A673 (cell line): ENCODE results near the gene EXOG. TPM values are rescaled to one million over a fixed set of nuclear protein-coding genes. Genes with fewer than 3 reads are reported as not detected.

Experiments used
- BruUV-seq: library from RNA; stranded (reverse); fragments of 400-500 nt; replicated peaks from 2 replicates; lab custom pipeline; 2021; lab: Mats Ljungman, UMichigan
- CTCF ChIA-PET: fragments of 300-600 bp; sonication (Branson Sonifier 250); formaldehyde crosslinking; loops from one replicate; lab custom pipeline; 2022; ENCODE audit warnings: antibody characterized with exemption; lab: Charles Lee
- POLR2A ChIA-PET: fragments of 300-600 bp; sonication (Branson Sonifier 250); formaldehyde crosslinking; loops from one replicate; lab custom pipeline; 2022; ENCODE audit warnings: antibody characterized with exemption; ENCODE audit not compliant: low non-redundant PET; lab: Charles Lee
- DNase-seq: peaks from one replicate; pipeline ENCODE4 v3.0.0-alpha.2; 2015; ENCODE audit warnings: low spot score
- H3K27ac ChIP-seq: fragments of 200-600 bp; sonication (generic); 2 replicates; pipeline ENCODE4 v1.5.1; 2016; ENCODE audit warnings: mixed run types, low read depth, mild to moderate bottlenecking, mixed read lengths, antibody characterized with exemption, low read length; ENCODE audit not compliant: poor library complexity, severe bottlenecking
- H3K27me3 ChIP-seq: fragments of 200-600 bp; sonication (generic); replicated peaks from 2 replicates; pipeline ENCODE4 v1.6.1; 2017; ENCODE audit warnings: mixed run types, low read depth, mild to moderate bottlenecking, mixed read lengths, antibody characterized with exemption, low read length; ENCODE audit not compliant: insufficient read depth, poor library complexity
- H3K36me3 ChIP-seq: fragments of 200-600 bp; sonication (generic); 2 replicates; pipeline ENCODE4 v1.6.1; 2016; ENCODE audit warnings: mixed run types, mild to moderate bottlenecking, mixed read lengths, antibody characterized with exemption, low read length; ENCODE audit not compliant: insufficient read depth, poor library complexity, severe bottlenecking
- H3K4me1 ChIP-seq: fragments of 200-600 bp; sonication (generic); 2 replicates; pipeline ENCODE4 v1.6.1; 2017; ENCODE audit warnings: mixed run types, mild to moderate bottlenecking, mixed read lengths, antibody characterized with exemption, low read length; ENCODE audit not compliant: insufficient read depth, poor library complexity, severe bottlenecking
- H3K4me3 ChIP-seq: fragments of 200-600 bp; sonication (generic); 2 replicates; pipeline ENCODE4 v1.5.1; 2016; ENCODE audit warnings: low read depth, mixed run types, mild to moderate bottlenecking, mixed read lengths, low read length; ENCODE audit not compliant: poor library complexity, severe bottlenecking
- H3K9me3 ChIP-seq: fragments of 200-600 bp; sonication (generic); 2 replicates; pipeline ENCODE4 v1.6.1; 2016; ENCODE audit warnings: mixed run types, low read depth, mild to moderate bottlenecking, mixed read lengths, antibody characterized with exemption, low read length; ENCODE audit not compliant: poor library complexity, severe bottlenecking
- CTCF ChIP-seq: fragments of 300-800, 200-600 bp; sonication (generic); conservative IDR thresholded peaks from 2 replicates; pipeline ENCODE4 v1.5.1; 2017; ENCODE audit warnings: low read depth, mild to moderate bottlenecking, antibody characterized with exemption, low read length, moderate library complexity, mixed read lengths
- EZH2 ChIP-seq: fragments of 200-600 bp; sonication (generic); IDR thresholded peaks from 2 replicates; pipeline ENCODE4 v1.6.1; 2017; ENCODE audit warnings: borderline replicate concordance, low read depth, mild to moderate bottlenecking, mixed read lengths, antibody characterized with exemption, low read length; ENCODE audit not compliant: poor library complexity, severe bottlenecking
- intact Hi-C: fragments of 100-400 bp; cut with micrococcal nuclease; formaldehyde crosslinking; loops from one replicate; pipeline ENCODE4 v1.10.0; 2022; ENCODE audit not compliant: unreplicated experiment
- total RNA-seq: library from RNA; stranded (reverse); gene quantifications from 2 replicates; pipeline ENCODE4 v1.2.3, GENCODE V29; 2021

Gene EXOG
- total RNA-seq, 1 experiment from 2014 or later, result 12.4 TPM

DNA sequence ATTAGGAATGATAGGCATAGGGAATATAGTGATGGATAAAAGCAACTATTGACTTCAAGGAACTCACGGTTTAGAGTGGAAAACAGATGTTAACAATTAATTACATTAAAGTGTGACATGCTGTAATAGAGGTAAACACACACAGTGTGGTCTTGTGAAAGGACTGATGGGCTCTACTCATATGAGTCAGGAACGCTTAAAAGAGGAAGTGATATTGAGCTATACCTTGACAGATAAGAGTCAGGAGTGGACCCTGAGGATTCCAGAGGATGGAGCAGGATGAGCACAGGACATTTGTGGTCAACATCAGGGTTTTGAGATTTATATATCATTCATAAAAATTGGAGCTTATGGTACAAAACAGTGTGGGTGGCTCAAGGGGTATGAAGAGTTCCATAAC lies 11.0 kb downstream of the EXOG start:
- POLR2A ChIA-PET, result no interaction called here
- Histone ChIP-seq H3K4me1 (no peaks in the 10 kb centered on the region), H3K9me3 (no peaks in the 10 kb centered on the region), H3K27ac (no peak overlapping the region), H3K27me3 (no peaks in the 10 kb centered on the region), H3K4me3 (no peak overlapping the region), H3K36me3 (peaks cover 7% of the 10 kb centered on the region)
- no peak for DNase-seq
- CTCF ChIA-PET, result no interaction called here
- no peak for TF ChIP-seq EZH2
- BruUV-seq, result no TSS peak
- intact Hi-C loops, result no loop called here

DNA sequence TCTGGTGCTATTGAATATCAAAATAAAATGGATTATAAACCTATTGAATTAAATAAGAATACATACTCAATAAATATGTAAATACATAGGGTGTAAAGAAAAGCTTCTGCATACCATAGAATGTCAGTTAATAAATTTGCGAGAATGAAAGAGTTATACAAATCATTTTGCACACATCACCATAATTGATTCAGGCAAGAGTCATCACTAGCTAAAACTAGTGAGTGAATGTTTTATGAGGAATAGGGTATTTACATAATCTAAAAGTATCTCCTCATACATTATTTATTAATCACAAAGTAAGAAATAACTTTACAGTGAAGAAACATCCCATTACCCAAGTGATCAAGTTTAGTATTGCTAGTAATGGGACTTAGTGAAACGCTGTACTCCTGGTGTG lies 13.6 kb downstream of the EXOG start:
- ChIA-PET POLR2A (no interaction called here), CTCF (no interaction called here)
- Histone ChIP-seq H3K4me3 (no peak overlapping the region), H3K4me1 (no peaks in the 10 kb centered on the region), H3K9me3 (no peaks in the 10 kb centered on the region), H3K27ac (no peak overlapping the region), H3K36me3 (peaks cover 7% of the 10 kb centered on the region), H3K27me3 (no peaks in the 10 kb centered on the region)
- BruUV-seq, result no TSS peak
- TF ChIP-seq EZH2 (no peak), CTCF (no peak)
- intact Hi-C loops, result no loop called here
- no peak for DNase-seq

DNA sequence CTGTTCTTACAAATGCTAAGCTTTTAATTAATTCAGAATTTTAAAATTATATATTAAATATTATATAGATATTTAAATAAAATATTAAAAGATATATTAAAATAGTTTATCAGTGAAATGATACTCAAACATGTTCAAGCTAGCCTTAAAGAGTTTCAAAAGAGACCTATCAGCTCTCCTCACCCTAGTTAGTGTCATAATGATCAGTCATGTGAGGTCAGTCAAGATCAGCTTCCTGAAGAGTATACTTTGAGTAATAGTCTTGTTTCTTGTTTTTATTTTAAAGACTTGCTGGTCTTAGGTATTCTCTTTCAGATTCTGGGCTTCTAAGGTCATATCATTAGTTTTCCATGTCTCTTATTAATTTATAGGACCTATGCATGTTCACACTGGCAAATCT lies 14.5 kb downstream of the EXOG start:
- no peaks in the 10 kb centered on the region for H3K4me1 ChIP-seq
- ChIA-PET POLR2A (no interaction called here), CTCF (no interaction called here)
- no peak for DNase-seq
- no peak for TF ChIP-seq EZH2
- TF ChIP-seq CTCF, result no peak
- intact Hi-C loops, result no loop called here
- H3K36me3 ChIP-seq, result peaks cover 7% of the 10 kb centered on the region
- H3K9me3 ChIP-seq, result no peaks in the 10 kb centered on the region
- H3K27ac ChIP-seq, result no peak overlapping the region
- BruUV-seq, result no TSS peak
- H3K27me3 ChIP-seq, result no peaks in the 10 kb centered on the region
- H3K4me3 ChIP-seq, result no peak overlapping the region

DNA sequence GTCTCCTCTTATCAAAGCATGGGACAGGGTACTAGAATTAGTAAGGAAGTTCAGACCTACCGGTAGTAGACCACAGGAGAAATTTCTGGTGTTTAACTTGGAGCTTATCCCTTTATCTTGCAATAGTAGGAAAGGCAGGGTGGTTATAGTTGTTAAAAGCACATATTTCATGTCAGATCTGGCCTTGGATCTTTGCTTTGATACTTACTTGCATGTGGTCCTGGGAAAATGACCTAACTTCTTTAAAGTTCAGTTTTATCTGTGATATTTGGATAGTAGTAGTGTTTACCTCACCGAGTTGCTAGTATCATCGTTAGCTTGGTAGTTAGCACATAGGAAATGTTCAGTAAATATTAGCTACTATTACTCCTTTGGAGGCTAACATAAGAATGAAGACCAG lies 15.4 kb downstream of the EXOG start:
- DNase-seq, result no peak
- BruUV-seq, result no TSS peak
- Histone ChIP-seq H3K36me3 (peaks cover 2% of the 10 kb centered on the region), H3K9me3 (no peaks in the 10 kb centered on the region), H3K4me1 (no peaks in the 10 kb centered on the region), H3K27ac (no peak overlapping the region), H3K4me3 (no peak overlapping the region), H3K27me3 (no peaks in the 10 kb centered on the region)
- intact Hi-C loops, result no loop called here
- ChIA-PET CTCF (no interaction called here), POLR2A (no interaction called here)
- TF ChIP-seq CTCF, result no peak
- TF ChIP-seq EZH2, result no peak
